Psoas muscle (tissue), 8 donors: Measurements from ENCODE around the gene NFKB1. TPM values are rescaled to one million over a fixed set of nuclear protein-coding genes. Genes with fewer than 3 reads are reported as not detected.
"Not testable (repeated sequence)": the region's sequence is repeated elsewhere in the genome, so short reads cannot be mapped to it uniquely, and the experiment has no call there.

Experiments
- ATAC-seq, 4 donors: fragments of 200-7000 bp; cut with Tn5 transposase; one replicate each; pipeline ENCODE4 v1.9.1; 2020; ENCODE audit warnings: moderate library complexity in 3 of 4, mild to moderate bottlenecking in 2 of 4
- DNase-seq, 2 donors: peaks; one replicate each; pipeline ENCODE4 v3.0.0-alpha.2; 2020
- H3K27ac ChIP-seq: fragments of 200-600 bp; one replicate; pipeline ENCODE4 v1.8.0; 2022
- H3K27me3 ChIP-seq, 3 donors: fragments of 200-600 bp in 1 of 3; one replicate each; pipeline versions ENCODE4 v1.6.1 to v1.8.0; 2013 to 2022; ENCODE audit warnings: low read length in 2 of 3, mild to moderate bottlenecking in 2 of 3, moderate library complexity in 1 of 3; ENCODE audit not compliant: insufficient read depth in 3 of 3
- H3K36me3 ChIP-seq, 2 donors: fragments of 200-600 bp in 1 of 2; one replicate each; pipeline versions ENCODE4 v1.6.1 to v1.8.0; 2013 to 2022; ENCODE audit warnings: low read depth in 1 of 2, mild to moderate bottlenecking in 1 of 2, moderate library complexity in 1 of 2; ENCODE audit not compliant: insufficient read depth in 1 of 2
- H3K4me1 ChIP-seq: fragments of 200-600 bp; one replicate; pipeline ENCODE4 v1.8.0; 2022
- H3K4me3 ChIP-seq: fragments of 200-600 bp; one replicate; pipeline ENCODE4 v1.8.0; 2022; ENCODE audit warnings: mild to moderate bottlenecking
- H3K9me3 ChIP-seq: fragments of 200-600 bp; one replicate; pipeline ENCODE4 v1.8.0; 2022
- WGBS, 3 donors: extraction: QIAGEN DNeasy Blood & Tissue Kit; methylation state at CpG; one replicate each; pipeline versions ENCODE4 v1.1.6 to v1.1.7; 2013; 5-methylcytosine and 5-hydroxymethylcytosine counted together
- intact Hi-C, 2 donors: fragments of 100-400 bp; cut with DNase I; formaldehyde crosslinking; loops; one replicate each; pipeline versions ENCODE4 v1.11.0 to v1.14.2; 2022
- polyA plus RNA-seq, 3 donors: library from polyadenylated mRNA; stranded (reverse); fragments of 200-250 nt; gene quantifications; one replicate each; pipeline ENCODE4 v1.2.3, GENCODE V29; 2013
- total RNA-seq, 4 donors: library from RNA; stranded (reverse); fragmentation: NEBNext Ultra II Directional in 2 of 4; extraction: Animal tissue kit (Norgen Biotek cat#: 25700) in 2 of 4; gene quantifications; one replicate each; pipeline versions ENCODE4 v1.2.1 to v1.2.4, GENCODE V29; 2021 to 2023
- TF ChIP-seq, protein P1 (sequence below): fragments of 200-600 bp; IDR thresholded peaks from one replicate; pipeline ENCODE4 v1.8.0; 2022; ENCODE audit warnings: antibody characterized with exemption
- donor health status: healthy with polysubstance abuse.
- donor health status: DM: no; HTN: no; CAD: no; lungs with moderate emphysema.
- donor health status: Bipolar disorder and iron deficiency.
- donor health status: healthy.
- donor health status: DM: yes; HTN: yes; CAD: no.
- donor health status: DM: no; HTN: no; CAD: no.
- donor health status: DM: no; HTN: no; CAD: no.
- donor health status: DM: yes; HTN: yes; CAD: no.

Gene NFKB1
- total and polyA plus RNA-seq, 7 donors = 11.7 to 47.5 (median 20.1) TPM

DNA sequence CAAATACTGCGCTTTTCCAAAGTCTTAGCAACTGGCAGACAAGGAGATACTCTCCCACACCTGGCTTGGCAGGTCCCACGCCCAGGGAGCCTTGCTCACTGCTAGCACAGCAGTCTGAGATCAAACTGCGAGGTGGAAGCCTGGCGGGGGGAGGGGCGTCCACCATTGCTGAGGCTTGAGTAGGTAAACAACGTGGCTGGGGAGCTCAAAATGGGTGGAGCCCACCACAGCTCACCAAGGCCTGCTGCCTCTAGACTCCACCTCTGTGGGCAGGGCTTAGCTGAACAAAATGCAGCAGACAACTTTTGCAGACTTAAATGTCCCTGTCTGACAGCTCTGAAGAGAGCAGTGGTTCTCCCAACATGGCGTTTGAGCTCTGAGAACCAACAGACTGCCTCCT is 23.0 kb upstream of the NFKB1 start:
- DNase-seq = no peak
- H3K36me3 ChIP-seq = no peaks in the 10 kb centered on the region
- no peaks in the 10 kb centered on the region for H3K4me1 ChIP-seq
- TF ChIP-seq, protein P1, sequence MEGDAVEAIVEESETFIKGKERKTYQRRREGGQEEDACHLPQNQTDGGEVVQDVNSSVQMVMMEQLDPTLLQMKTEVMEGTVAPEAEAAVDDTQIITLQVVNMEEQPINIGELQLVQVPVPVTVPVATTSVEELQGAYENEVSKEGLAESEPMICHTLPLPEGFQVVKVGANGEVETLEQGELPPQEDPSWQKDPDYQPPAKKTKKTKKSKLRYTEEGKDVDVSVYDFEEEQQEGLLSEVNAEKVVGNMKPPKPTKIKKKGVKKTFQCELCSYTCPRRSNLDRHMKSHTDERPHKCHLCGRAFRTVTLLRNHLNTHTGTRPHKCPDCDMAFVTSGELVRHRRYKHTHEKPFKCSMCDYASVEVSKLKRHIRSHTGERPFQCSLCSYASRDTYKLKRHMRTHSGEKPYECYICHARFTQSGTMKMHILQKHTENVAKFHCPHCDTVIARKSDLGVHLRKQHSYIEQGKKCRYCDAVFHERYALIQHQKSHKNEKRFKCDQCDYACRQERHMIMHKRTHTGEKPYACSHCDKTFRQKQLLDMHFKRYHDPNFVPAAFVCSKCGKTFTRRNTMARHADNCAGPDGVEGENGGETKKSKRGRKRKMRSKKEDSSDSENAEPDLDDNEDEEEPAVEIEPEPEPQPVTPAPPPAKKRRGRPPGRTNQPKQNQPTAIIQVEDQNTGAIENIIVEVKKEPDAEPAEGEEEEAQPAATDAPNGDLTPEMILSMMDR = no peak
- WGBS, 3 donors = 77 to 84% (median 81%) methylated on average over 7 of the region's 7 CpGs
- no peak overlapping the region for H3K27ac ChIP-seq
- H3K27me3 ChIP-seq = no peaks in the 10 kb centered on the region
- peaks cover 8% of the 10 kb centered on the region for H3K9me3 ChIP-seq
- intact Hi-C loops = no loop called here
- ATAC-seq = no peak
- no peak overlapping the region for H3K4me3 ChIP-seq

DNA sequence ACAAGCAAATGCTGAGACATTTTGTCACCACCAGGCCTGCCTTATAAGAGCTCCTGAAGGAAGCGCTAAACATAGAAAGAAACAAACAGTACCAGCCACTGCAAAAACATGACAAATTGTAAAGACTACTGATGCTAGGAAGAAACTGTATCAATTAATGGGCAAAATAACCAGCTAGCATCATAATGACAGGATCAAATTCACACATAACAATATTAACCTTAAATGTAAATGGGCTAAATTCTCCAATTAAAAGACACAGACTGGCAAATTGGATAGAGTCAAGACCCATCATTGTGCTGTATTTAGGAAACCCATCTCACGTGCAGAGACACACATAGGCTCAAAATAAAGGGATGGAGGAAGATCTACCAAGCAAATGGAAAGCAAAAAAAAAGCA is 21.3 kb upstream of the NFKB1 start:
- H3K4me1 ChIP-seq, H3K36me3 ChIP-seq, H3K4me3 ChIP-seq, H3K27ac ChIP-seq, H3K27me3 ChIP-seq, H3K9me3 ChIP-seq, intact Hi-C loops, DNase-seq, ATAC-seq: not testable (repeated sequence)
- WGBS, 3 donors = 88 to 92% (median 92%) methylated on average over 2 of the region's 2 CpGs

DNA sequence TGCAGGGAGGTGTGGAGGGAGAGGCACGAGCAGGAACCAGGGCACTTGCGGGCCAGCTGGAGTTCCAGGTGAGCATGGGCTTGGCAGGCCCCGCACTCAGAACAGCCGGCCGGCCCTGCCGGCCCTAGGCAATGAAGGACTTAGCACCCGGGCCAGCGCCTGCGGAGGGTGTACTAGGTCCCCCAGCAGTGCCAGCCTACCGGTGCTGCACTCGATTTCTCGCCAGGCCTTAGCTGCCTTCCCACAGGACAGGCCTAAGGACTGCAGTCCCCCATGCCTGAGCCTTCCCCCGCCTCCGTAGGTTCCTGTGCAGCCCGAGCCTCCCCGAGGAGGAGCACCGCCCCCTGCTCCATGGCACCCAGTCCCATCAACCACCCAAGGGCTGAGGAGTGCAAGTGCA is 18.0 kb upstream of the NFKB1 start:
- Histone ChIP-seq H3K9me3 (peaks cover 5% of the 10 kb centered on the region), H3K27ac (no peak overlapping the region), H3K36me3 (no peaks in the 10 kb centered on the region), H3K27me3 (no peaks in the 10 kb centered on the region), H3K4me1 (no peaks in the 10 kb centered on the region), H3K4me3 (no peak overlapping the region)
- ATAC-seq (no peak), DNase-seq (no peak)
- WGBS, 3 donors = 94 to 98% (median 96%) methylated on average over 17 of the region's 17 CpGs
- TF ChIP-seq, protein P1 = no peak
- intact Hi-C loops = no loop called here

DNA sequence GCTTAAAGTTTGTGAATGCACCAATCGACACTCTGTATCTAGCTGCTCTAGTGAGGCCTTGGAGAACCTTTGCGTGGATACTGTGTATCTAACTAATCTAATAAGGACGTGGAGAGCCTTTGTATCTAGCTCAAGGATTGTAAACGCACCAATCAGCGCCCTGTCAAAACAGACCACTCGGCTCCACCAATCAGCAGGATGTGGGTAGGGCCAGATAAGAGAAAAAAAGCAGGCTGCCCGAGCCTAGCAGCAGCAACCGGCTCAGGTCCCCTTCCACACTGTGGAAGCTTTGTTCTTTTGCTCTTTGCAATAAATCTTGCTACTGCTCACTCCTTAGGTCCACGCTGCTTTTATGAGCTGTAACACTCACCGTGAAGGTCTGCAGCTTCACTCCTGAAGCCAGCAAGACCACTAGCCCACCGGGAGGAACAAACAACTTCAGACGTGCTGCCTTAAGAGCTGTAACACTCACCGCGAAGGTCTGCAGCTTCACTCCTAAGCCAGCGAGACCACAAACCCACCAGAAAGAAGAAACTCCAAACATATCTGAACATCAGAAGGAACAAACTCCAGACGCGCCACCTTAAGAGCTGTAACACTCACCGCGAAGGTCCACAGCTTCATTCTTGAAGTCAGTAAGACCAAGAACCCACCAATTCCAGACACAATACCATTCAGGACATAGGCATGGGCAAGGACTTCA is 17.0 kb upstream of the NFKB1 start:
- WGBS, 3 donors = 62 to 69% (median 62%) methylated on average over 19 of the region's 19 CpGs
- H3K4me3 ChIP-seq, DNase-seq, intact Hi-C loops, H3K27me3 ChIP-seq, H3K9me3 ChIP-seq, ATAC-seq, H3K36me3 ChIP-seq, H3K27ac ChIP-seq, H3K4me1 ChIP-seq: not testable (repeated sequence)

DNA sequence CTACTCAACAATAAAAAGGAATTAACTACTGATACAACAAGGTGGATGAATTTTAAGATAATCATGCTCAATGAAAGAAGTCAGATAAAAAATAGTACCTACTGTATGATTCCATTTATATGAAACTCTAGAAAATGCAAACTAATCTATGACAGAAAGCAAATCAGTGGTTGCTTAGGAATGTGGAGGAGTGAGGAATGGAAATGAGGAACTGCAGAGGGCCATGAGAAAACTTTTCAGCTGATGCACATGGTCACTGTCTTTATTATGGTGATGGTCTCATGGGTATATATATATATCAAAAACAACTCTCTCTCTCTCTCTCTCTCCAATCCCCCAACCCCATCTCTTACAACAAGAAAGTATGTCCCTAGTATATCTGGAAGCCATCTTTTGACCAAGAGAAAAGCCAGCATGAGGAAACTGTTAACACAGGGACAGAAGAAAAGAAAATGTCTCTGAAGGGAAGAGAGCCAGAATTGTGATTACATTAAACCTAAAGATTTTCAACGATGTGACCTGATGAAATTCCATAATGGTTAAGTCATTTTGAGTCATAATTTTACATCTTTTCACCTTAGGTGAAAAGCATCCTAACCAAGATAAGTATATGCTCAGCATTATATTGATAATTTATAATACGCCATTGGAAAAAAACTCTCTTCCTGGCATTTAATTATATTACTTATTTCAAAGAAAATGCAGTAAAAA is 8.5 kb upstream of the NFKB1 start:
- no peak overlapping the region for H3K27ac ChIP-seq
- DNase-seq (no peak), ATAC-seq (no peak)
- intact Hi-C loops = loop anchor here in 1 of 2 donors (5.0 kb wide), 1 partner anchor 40 kb away; no protein-coding TSS in a partner anchor
- H3K27me3 ChIP-seq = no peaks in the 10 kb centered on the region
- H3K4me1 ChIP-seq = no peaks in the 10 kb centered on the region
- TF ChIP-seq, protein P1 = no peak
- 73 to 80% (median 78%) methylated on average over 2 of the region's 2 CpGs for WGBS, 3 donors
- H3K36me3 ChIP-seq = no peaks in the 10 kb centered on the region
- H3K9me3 ChIP-seq = no peaks in the 10 kb centered on the region
- no peak overlapping the region for H3K4me3 ChIP-seq
